Thyroid gland (tissue), 4 donors: ENCODE data around the gene SETD3. TPM values are rescaled to one million over a fixed set of nuclear protein-coding genes. Genes with fewer than 3 reads are reported as not detected.

ENCODE experiments used
- DNase-seq, 2 donors: peaks; one replicate each; pipeline ENCODE4 v3.0.0-alpha.2; 2019
- H3K27ac ChIP-seq, 3 donors: fragments of 200-600 bp; sonication (generic); 1 replicate in 2 of 3; 2 replicates in 1 of 3; pipeline ENCODE4 v1.5.1; 2016 to 2019; ENCODE audit warnings: mild to moderate bottlenecking in 1 of 3, moderate library complexity in 1 of 3
- H3K27me3 ChIP-seq: fragments of 200-600 bp; sonication (generic); one replicate; pipeline ENCODE4 v1.5.1; 2019
- H3K36me3 ChIP-seq, 2 donors: fragments of 200-600 bp; sonication (generic); one replicate each; pipeline ENCODE4 v1.5.1; 2016 to 2019
- H3K4me1 ChIP-seq, 2 donors: fragments of 200-600 bp; sonication (generic); one replicate each; pipeline ENCODE4 v1.5.1; 2017 to 2019
- H3K4me3 ChIP-seq, 3 donors: fragments of 200-600 bp; sonication (generic); replicated peaks in 1 of 3; 1 replicate in 2 of 3; 2 replicates in 1 of 3; pipeline ENCODE4 v1.5.1; 2016; ENCODE audit warnings: mild to moderate bottlenecking in 1 of 3
- H3K9me3 ChIP-seq: fragments of 200-600 bp; sonication (generic); one replicate; pipeline ENCODE4 v1.5.1; 2017
- CTCF ChIP-seq, 6 experiments: fragments of 200-600 bp in 3 of 6; fragments of 450-650 bp in 3 of 6; sonication (generic) in 3 of 6; IDR thresholded peaks; one replicate each; pipeline ENCODE4 v1.5.1; 2016 to 2019; ENCODE audit warnings: antibody characterized with exemption in 6 of 6, mild to moderate bottlenecking in 2 of 6, inconsistent platforms in 1 of 6, moderate library complexity in 1 of 6
- POLR2A ChIP-seq, 2 donors: fragments of 450-650 bp; IDR thresholded peaks; one replicate each; pipeline ENCODE4 v1.6.1; 2017; ENCODE audit warnings: antibody characterized with exemption in 2 of 2, mild to moderate bottlenecking in 2 of 2, moderate library complexity in 1 of 2
- WGBS, 2 donors: methylation state at CpG; one replicate each; pipeline ENCODE4 v1.1.5; 2017; 5-methylcytosine and 5-hydroxymethylcytosine counted together
- intact Hi-C: fragments of 100-400 bp; cut with DNase I; formaldehyde crosslinking; loops from one replicate; pipeline ENCODE4 v1.15.1; 2023
- total RNA-seq, 4 donors: library from RNA; depleted of rRNA; stranded (reverse); fragments of >200 nt; gene quantifications; one replicate each; pipeline ENCODE4 v1.2.3, GENCODE V29; 2016

SETD3 gene
- total RNA-seq, 4 donors from 2014 or later = 119 to 141 (median 130) TPM

DNA sequence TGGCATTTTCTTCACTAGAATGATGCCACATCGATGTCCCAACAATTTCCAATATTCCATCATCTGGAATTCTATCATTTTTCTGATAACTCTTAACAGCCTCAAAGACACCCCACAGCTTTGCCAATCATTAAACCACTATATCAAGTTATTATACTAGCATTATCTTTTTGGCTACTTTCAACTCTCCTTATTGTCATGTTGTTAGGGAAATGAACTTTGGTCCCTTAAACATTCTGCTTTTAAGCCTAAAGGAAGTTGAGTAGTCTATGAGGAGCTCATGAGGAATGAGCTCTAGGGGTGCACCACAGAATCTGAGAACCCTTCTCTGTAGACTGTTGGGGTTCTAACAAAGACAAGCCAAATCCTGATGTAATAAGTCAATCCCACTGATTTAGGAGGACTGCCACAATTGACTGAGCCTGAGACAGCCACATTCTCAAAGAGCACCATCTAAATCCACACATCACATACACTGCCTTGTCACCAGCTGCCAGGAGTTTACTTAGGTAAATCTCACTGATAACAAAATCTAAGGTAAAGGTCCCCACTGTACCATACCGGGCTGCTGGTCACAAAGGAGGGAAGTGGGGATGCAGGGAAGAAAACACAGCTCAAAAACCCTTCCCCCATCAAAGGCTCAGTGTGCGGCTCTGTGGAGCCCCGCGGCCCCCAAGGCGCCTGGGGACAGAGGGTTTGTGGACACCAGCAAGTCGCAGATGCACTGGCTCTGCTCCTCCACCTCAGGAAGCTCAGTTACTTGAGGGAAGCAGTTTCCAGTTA lies 58.2 kb downstream of the SETD3 start:
- intact Hi-C loops = no loop called here
- no peak overlapping the region for H3K4me3 ChIP-seq
- WGBS, 2 donors = 77 to 78% methylated on average over 7 of the region's 7 CpGs
- H3K27me3 ChIP-seq = no peaks in the 10 kb centered on the region
- no peaks in the 10 kb centered on the region for H3K9me3 ChIP-seq
- no peak overlapping the region for H3K27ac ChIP-seq
- no peak for DNase-seq
- no peaks in the 10 kb centered on the region for H3K36me3 ChIP-seq
- TF ChIP-seq CTCF (IDR thresholded peaks at IDR 0.05) = no peak
- TF ChIP-seq POLR2A (IDR thresholded peaks at IDR 0.05) = no peak
- H3K4me1 ChIP-seq = peaks cover 18 to 35% of the 10 kb centered on the region in 2 donors

GRCh38 chr14:99420711-99421110 lies 59.9 kb downstream of the SETD3 start:
- TF ChIP-seq CTCF (IDR thresholded peaks at IDR 0.05) = no peak
- no peak for TF ChIP-seq POLR2A (IDR thresholded peaks at IDR 0.05)
- Histone ChIP-seq H3K36me3 (no peaks in the 10 kb centered on the region), H3K27ac (peak overlapping the region; percentile 37 to 62 (median 39)), H3K4me3 (no peak overlapping the region), H3K9me3 (no peaks in the 10 kb centered on the region), H3K4me1 (peaks cover 18 to 35% of the 10 kb centered on the region in 2 donors), H3K27me3 (no peaks in the 10 kb centered on the region)
- DNase-seq = peak; percentile 94 to 96
- 31 to 48% methylated on average over 6 of the region's 6 CpGs for WGBS, 2 donors
- intact Hi-C loops = no loop called here

GRCh38 chr14:99419905-99420304 lies 60.8 kb downstream of the SETD3 start:
- WGBS, 2 donors = 96% methylated on average over 4 of the region's 4 CpGs
- no peak for DNase-seq
- TF ChIP-seq CTCF (IDR thresholded peaks at IDR 0.05) (no peak), POLR2A (IDR thresholded peaks at IDR 0.05) (no peak)

DNA sequence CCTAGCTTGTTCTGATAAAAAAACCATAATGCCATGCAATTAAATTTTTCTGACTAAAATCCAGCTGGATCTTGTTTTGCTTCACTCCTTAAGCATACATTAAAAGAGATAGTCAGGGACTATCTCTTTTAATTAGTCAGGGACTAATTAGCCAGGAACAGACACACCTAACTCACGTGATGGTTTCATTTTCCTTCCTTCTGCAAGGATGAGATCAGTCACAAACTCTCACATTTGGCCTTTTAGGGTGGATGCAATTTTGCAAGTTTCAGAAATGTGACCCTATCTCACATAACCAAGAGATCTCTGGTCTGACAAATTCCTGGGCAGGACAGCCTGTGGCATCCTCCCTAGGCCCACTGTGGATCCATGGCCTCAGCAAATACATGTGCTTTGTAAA lies 62.4 kb downstream of the SETD3 start:
- TF ChIP-seq CTCF (IDR thresholded peaks at IDR 0.05) (no peak), POLR2A (IDR thresholded peaks at IDR 0.05) (no peak)
- Histone ChIP-seq H3K9me3 (no peaks in the 10 kb centered on the region), H3K36me3 (no peaks in the 10 kb centered on the region), H3K4me1 (peaks cover 10 to 23% of the 10 kb centered on the region in 2 donors), H3K27me3 (no peaks in the 10 kb centered on the region), H3K27ac (no peak overlapping the region), H3K4me3 (no peak overlapping the region)
- 73 to 86% methylated on average over 1 of the region's 1 CpG for WGBS, 2 donors
- intact Hi-C loops = no loop called here
- DNase-seq = no peak

More at GRCh38 chr14:99419905-99420304, 60.8 kb downstream of the SETD3 start:
- no peak overlapping the region for H3K4me3 ChIP-seq
- H3K4me1 ChIP-seq = peaks cover 18 to 34% of the 10 kb centered on the region in 2 donors
- peak overlapping the region in 1 of 3 donors; percentile 37 for H3K27ac ChIP-seq
- intact Hi-C loops = no loop called here
- H3K27me3 ChIP-seq = no peaks in the 10 kb centered on the region
- H3K9me3 ChIP-seq = no peaks in the 10 kb centered on the region
- H3K36me3 ChIP-seq = no peaks in the 10 kb centered on the region

- intact Hi-C loops = no loop called here
- WGBS, 2 donors = 96% methylated on average over 5 of the region's 5 CpGs
Observed at GRCh38 chr14:99416909-99417308, 63.8 kb downstream of the SETD3 start.

More at GRCh38 chr14:99416909-99417308, 63.8 kb downstream of the SETD3 start:
- Histone ChIP-seq H3K4me1 (peaks cover 10 to 13% of the 10 kb centered on the region in 2 donors), H3K36me3 (peaks cover 0 to 3% of the 10 kb centered on the region in 2 donors), H3K27me3 (no peaks in the 10 kb centered on the region), H3K9me3 (no peaks in the 10 kb centered on the region), H3K27ac (no peak overlapping the region), H3K4me3 (no peak overlapping the region)
- DNase-seq = no peak
- no peak for TF ChIP-seq CTCF (IDR thresholded peaks at IDR 0.05)
- no peak for TF ChIP-seq POLR2A (IDR thresholded peaks at IDR 0.05)
